Prostate gland (tissue), 2 donors: ENCODE data around the gene CD207. TPM values are rescaled to one million over a fixed set of nuclear protein-coding genes. Genes with fewer than 3 reads are reported as not detected.

ENCODE experiments used
- DNase-seq: peaks from one replicate; pipeline ENCODE4 v3.0.0-alpha.2; 2019; ENCODE audit warnings: low spot score
- H3K27ac ChIP-seq, 2 donors: fragments of 200-600 bp; sonication (generic); 2 replicates each; pipeline ENCODE4 v1.5.1; 2017 to 2019
- H3K27me3 ChIP-seq: fragments of 200-600 bp; sonication (generic); replicated peaks from 2 replicates; pipeline ENCODE4 v1.5.1; 2019; ENCODE audit not compliant: insufficient read depth
- H3K36me3 ChIP-seq, 2 donors: fragments of 200-600 bp; sonication (generic); 1 replicate in 1 of 2; 2 replicates in 1 of 2; pipeline versions ENCODE4 v1.5.1 to v1.8.1; 2017 to 2019
- H3K4me1 ChIP-seq: fragments of 200-600 bp; sonication (generic); replicated peaks from 2 replicates; pipeline ENCODE4 v1.5.1; 2019
- H3K4me3 ChIP-seq, 2 donors: fragments of 200-600 bp; sonication (generic); 2 replicates each; pipeline ENCODE4 v1.5.1; 2017 to 2019
- H3K9me3 ChIP-seq: fragments of 200-600 bp; sonication (generic); 2 replicates; pipeline ENCODE4 v1.5.1; 2017
- POLR2A ChIP-seq: fragments of 450-650 bp; IDR thresholded peaks from one replicate; pipeline ENCODE4 v1.6.1; 2016; ENCODE audit warnings: antibody characterized with exemption, mild to moderate bottlenecking
- POLR2AphosphoS5 ChIP-seq: sonication (generic); formaldehyde crosslinking; IDR thresholded peaks from one replicate; pipeline ENCODE4 v1.6.1; 2017; ENCODE audit warnings: antibody characterized with exemption
- WGBS: methylation state at CpG from one replicate; pipeline ENCODE4 v1.1.5; 2018; 5-methylcytosine and 5-hydroxymethylcytosine counted together
- intact Hi-C: fragments of 100-400 bp; cut with DNase I; formaldehyde crosslinking; loops from one replicate; pipeline ENCODE4 v1.14.2; 2022
- total RNA-seq, 2 donors: library from RNA; depleted of rRNA; stranded (reverse); fragments of >200 nt; gene quantifications; one replicate each; pipeline ENCODE4 v1.1.0, GENCODE V29; 2016
- TF ChIP-seq, protein P1 (sequence below), 4 experiments: fragments of 200-600 bp in 2 of 4; fragments of 450-650 bp in 2 of 4; sonication (generic) in 2 of 4; IDR thresholded peaks; 1 replicate in 3 of 4; 2 replicates in 1 of 4; pipeline ENCODE4 v1.5.1; 2016 to 2019; ENCODE audit warnings: antibody characterized with exemption in 4 of 4, mild to moderate bottlenecking in 2 of 4, moderate library complexity in 2 of 4

CD207 gene
- total RNA-seq, 2 donors from 2014 or later = 0.23 to 0.28 TPM

DNA sequence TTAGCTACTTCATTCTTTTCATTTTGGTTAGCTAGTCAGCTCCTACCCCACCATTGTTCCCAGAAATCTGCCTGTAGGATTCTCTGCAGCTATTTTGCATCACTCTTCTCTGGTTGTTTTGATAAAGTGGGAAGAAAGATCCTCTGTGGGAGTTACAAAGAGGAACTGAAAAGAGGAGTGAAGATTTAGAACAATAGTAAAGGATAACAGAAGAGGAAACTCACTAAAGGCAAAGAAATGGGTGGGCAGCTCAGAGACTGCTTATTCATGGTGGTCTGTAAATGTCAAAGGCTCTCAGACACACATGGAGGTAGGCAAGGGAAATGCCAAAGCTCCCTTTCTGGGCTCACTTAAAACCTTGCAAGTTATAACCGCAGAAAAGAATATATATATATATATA is 17.2 kb upstream of the CD207 start:
- whole genome bisulfite sequencing = 72% methylated on average over 1 of the region's 1 CpG
- Histone ChIP-seq H3K36me3 (no peaks in the 10 kb centered on the region), H3K27me3 (no peaks in the 10 kb centered on the region), H3K9me3 (no peaks in the 10 kb centered on the region), H3K4me1 (no peaks in the 10 kb centered on the region), H3K4me3 (no peak overlapping the region), H3K27ac (no peak overlapping the region)
- intact Hi-C loops = no loop called here
- DNase-seq = no peak
- TF ChIP-seq, protein P1, sequence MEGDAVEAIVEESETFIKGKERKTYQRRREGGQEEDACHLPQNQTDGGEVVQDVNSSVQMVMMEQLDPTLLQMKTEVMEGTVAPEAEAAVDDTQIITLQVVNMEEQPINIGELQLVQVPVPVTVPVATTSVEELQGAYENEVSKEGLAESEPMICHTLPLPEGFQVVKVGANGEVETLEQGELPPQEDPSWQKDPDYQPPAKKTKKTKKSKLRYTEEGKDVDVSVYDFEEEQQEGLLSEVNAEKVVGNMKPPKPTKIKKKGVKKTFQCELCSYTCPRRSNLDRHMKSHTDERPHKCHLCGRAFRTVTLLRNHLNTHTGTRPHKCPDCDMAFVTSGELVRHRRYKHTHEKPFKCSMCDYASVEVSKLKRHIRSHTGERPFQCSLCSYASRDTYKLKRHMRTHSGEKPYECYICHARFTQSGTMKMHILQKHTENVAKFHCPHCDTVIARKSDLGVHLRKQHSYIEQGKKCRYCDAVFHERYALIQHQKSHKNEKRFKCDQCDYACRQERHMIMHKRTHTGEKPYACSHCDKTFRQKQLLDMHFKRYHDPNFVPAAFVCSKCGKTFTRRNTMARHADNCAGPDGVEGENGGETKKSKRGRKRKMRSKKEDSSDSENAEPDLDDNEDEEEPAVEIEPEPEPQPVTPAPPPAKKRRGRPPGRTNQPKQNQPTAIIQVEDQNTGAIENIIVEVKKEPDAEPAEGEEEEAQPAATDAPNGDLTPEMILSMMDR (IDR thresholded peaks at IDR 0.05) = no peak
- TF ChIP-seq POLR2A = no peak
- no peak for TF ChIP-seq POLR2AphosphoS5

DNA sequence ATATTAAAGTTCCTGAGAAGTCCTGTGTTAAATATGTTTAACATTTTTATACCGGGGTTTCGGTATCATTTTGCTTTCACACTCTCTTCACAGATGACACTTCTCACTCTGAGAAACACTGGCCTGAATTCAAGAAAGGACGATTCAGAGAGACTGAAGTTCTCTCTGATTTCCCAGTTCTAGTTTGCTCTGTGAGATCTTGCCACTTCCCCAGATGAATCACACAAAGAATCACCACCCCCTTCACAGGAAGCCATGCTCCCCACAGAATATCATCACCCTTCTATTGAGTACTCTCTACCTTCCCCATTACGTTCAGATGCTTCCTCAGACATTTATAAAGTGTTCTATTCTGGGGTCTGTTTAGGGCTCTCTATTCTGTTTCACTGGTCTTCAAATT is 16.1 kb upstream of the CD207 start:
- Histone ChIP-seq H3K27ac (no peak overlapping the region), H3K4me1 (no peaks in the 10 kb centered on the region), H3K27me3 (no peaks in the 10 kb centered on the region), H3K36me3 (no peaks in the 10 kb centered on the region), H3K4me3 (no peak overlapping the region), H3K9me3 (no peaks in the 10 kb centered on the region)
- intact Hi-C loops = no loop called here
- no peak for DNase-seq
- TF ChIP-seq POLR2A = no peak
- 64% methylated on average over 4 of the region's 4 CpGs for WGBS

DNA sequence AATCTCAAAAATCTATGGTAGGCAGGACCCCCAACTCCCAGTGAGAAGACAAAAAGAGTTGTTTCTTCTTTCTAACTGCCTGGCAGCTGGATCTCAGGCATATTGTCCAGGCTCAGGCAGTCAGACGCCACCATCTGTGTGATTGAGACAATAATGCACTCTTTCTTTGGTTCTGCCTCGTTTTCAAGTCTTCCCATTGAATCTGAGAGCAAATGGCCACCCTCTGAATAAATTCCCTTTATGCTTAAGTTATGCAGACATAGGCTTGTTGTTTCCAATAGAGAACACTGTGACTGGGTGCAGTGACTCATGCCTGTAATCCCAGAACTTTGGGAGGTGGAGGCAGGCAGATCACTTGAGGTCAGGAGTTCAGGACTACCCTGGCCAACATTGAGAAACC is 15.3 kb upstream of the CD207 start:
- H3K4me1 ChIP-seq = no peaks in the 10 kb centered on the region
- H3K36me3 ChIP-seq = no peaks in the 10 kb centered on the region
- no peak for DNase-seq
- intact Hi-C loops = no loop called here
- H3K9me3 ChIP-seq = no peaks in the 10 kb centered on the region
- no peaks in the 10 kb centered on the region for H3K27me3 ChIP-seq
- no peak overlapping the region for H3K27ac ChIP-seq
- TF ChIP-seq POLR2A = no peak
- no peak for TF ChIP-seq POLR2AphosphoS5
- no peak overlapping the region for H3K4me3 ChIP-seq
- WGBS = 28% methylated on average over 2 of the region's 2 CpGs

DNA sequence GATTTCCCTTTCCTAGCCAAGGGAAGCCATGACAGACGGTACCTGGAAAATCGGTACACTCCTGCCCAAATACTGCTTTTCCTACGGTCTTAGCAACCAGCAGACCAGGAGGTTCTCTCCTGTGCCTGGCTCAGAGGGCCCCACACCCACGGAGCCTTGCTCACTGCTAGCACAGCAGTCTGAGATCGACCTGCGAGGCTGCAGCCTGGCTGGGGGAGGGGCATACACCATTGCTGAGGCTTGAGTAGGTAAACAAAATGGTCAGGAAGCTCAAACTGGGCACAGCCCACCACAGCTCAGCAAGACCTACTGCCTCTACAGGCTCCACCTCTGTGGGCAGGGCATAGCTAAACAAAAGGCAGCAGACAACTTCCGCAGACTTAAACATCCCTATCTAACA is 6.8 kb upstream of the CD207 start:
- no peak overlapping the region for H3K4me3 ChIP-seq
- intact Hi-C loops = no loop called here
- H3K27me3 ChIP-seq = no peaks in the 10 kb centered on the region
- no peak for DNase-seq
- TF ChIP-seq POLR2AphosphoS5 = no peak
- TF ChIP-seq POLR2A = no peak
- TF ChIP-seq, protein P1 (IDR thresholded peaks at IDR 0.05) = no peak
- H3K9me3 ChIP-seq = no peaks in the 10 kb centered on the region
- H3K4me1 ChIP-seq = no peaks in the 10 kb centered on the region
- no peak overlapping the region for H3K27ac ChIP-seq
- H3K36me3 ChIP-seq = no peaks in the 10 kb centered on the region
- WGBS = 68% methylated on average over 7 of the region's 7 CpGs

DNA sequence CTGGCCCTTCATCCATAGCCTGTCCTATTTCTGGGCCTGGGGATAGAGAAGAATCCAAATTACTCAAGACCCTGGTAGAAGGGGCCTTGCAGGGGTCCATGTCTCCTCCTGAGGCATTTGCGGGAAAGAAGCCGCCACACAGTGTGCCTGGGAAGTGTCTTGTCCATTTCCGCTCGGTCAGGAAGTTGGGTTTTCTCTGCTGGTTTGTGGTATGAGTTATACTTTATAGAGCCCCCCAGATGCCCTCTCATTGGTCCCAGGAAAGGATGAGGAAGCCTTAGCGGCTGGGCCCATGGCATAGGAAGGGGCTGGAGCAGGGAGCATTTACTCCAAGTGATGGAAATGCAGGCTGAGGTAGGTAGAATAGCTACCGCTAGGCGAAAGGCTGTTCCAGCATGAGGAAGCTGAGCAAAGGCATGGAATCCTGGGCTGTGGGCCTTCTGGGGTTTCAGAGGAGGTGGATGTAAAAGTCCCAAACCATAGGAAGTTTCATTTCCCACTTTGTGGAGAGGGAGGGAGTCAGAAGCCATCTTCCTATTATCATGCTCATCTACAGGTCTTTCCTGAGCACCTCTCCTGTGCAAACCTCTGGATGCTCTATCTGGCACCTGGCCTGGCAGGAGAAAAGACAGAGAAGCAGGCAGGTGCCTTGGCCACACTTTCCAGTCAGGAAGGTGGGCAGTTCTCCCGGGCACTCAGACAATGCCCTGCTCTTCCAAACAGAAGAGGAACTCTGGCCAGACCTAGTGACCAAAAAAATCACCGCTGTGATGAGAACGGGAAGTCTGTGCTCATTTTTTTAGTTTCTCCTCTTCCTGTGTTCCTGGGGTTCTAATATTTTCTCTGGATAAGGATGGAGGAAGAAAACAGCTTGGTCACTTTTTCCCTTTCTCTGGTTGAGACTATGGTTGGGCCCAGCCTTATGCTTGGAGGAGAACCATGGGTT is 2.6 kb upstream of the CD207 start:
- DNase-seq = no peak
- no peaks in the 10 kb centered on the region for H3K27me3 ChIP-seq
- H3K4me1 ChIP-seq = no peaks in the 10 kb centered on the region
- intact Hi-C loops = no loop called here
- H3K36me3 ChIP-seq = no peaks in the 10 kb centered on the region
- no peak overlapping the region for H3K27ac ChIP-seq
- H3K4me3 ChIP-seq = no peak overlapping the region
- 85% methylated on average over 10 of the region's 10 CpGs for WGBS
- no peaks in the 10 kb centered on the region for H3K9me3 ChIP-seq
- TF ChIP-seq POLR2A (no peak), POLR2AphosphoS5 (no peak)
- TF ChIP-seq, protein P1 (IDR thresholded peaks at IDR 0.05) = no peak

DNA sequence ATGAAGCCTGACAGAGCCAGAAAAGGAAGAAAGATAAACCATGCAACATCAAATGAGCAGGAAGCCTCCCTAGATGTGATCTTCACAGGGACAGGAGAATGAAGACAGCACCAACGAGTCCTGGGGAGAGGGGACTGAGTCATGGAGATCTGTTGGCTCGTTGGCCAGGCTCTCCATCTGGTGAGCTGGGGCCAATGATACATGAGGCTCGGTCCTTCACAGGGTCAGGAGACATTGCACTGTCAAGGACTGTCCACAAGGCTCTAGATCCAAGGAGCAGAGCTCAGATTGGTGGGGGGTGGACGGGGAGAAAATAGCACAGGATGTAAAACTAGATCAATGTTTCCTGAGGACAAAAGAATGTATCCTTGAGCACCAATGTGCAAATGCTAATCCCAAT is 735 bp downstream of the CD207 start:
- 70% methylated on average over 4 of the region's 4 CpGs for WGBS
- TF ChIP-seq, protein P1 (IDR thresholded peaks at IDR 0.05) = no peak
- TF ChIP-seq POLR2A (no peak), POLR2AphosphoS5 (no peak)
- H3K27ac ChIP-seq = no peak overlapping the region
- H3K36me3 ChIP-seq = no peaks in the 10 kb centered on the region
- no peak overlapping the region for H3K4me3 ChIP-seq
- no peaks in the 10 kb centered on the region for H3K4me1 ChIP-seq
- no peak for DNase-seq
- intact Hi-C loops = no loop called here
- no peaks in the 10 kb centered on the region for H3K27me3 ChIP-seq
- H3K9me3 ChIP-seq = no peaks in the 10 kb centered on the region
